GM12878 (cell line): ENCODE measurements around the gene ENGASE. TPM values are rescaled to one million over a fixed set of nuclear protein-coding genes. Genes with fewer than 3 reads are reported as not detected.

Experiments
- ATAC-seq: fragments of 200-7000 bp; cut with Tn5 transposase; 3 replicates; pipeline ENCODE4 v1.9.1; 2020; ENCODE audit warnings: mild to moderate bottlenecking, moderate library complexity
- BruUV-seq: library from RNA; stranded (reverse); fragments of 400-500 nt; replicated peaks from 2 replicates; lab custom pipeline; 2021; lab: Mats Ljungman, UMichigan
- CTCF ChIA-PET: fragments of 300-600 bp; sonication (Branson Sonifier 250); formaldehyde crosslinking; extraction: SDS; loops from one replicate; lab custom pipeline; 2021; ENCODE audit warnings: inconsistent platforms; lab: Yijun Ruan, JAX
- POLR2A ChIA-PET: fragments of 350-600 bp; formaldehyde crosslinking; extraction: SDS; loops from one replicate; lab custom pipeline; 2021; ENCODE audit warnings: inconsistent platforms; lab: Charles Lee
- RAD21 ChIA-PET: fragments of 300-600 bp; sonication (Branson Sonifier 250); formaldehyde crosslinking; loops from one replicate; lab custom pipeline; 2023; ENCODE audit warnings: antibody characterized with exemption; ENCODE audit not compliant: unreplicated experiment; lab: Charles Lee
- SMC1A ChIA-PET: fragments of 300-600 bp; sonication (Branson Sonifier 250); formaldehyde crosslinking; loops from one replicate; lab custom pipeline; 2023; ENCODE audit not compliant: unreplicated experiment, uncharacterized antibody; lab: Charles Lee
- DNase-seq: peaks from one replicate; pipeline ENCODE4 v3.0.0-alpha.2; 2011; ENCODE audit warnings: low read depth, low spot score
- FAIRE-seq: peaks from 3 replicates; lab custom pipeline; 2011; peaks lifted over from hg19 to GRCh38; lab: Jason Lieb, UNC
- H2AFZ ChIP-seq: 2 replicates; pipeline ENCODE4 v1.6.0; 2011; ENCODE audit warnings: low read depth, low read length, control low read depth; ENCODE audit not compliant: control insufficient read depth
- H3K27ac ChIP-seq: 2 replicates; pipeline ENCODE4 v1.5.1; 2011; ENCODE audit warnings: control low read depth; ENCODE audit not compliant: control insufficient read depth, insufficient read depth
- H3K27me3 ChIP-seq, 2 experiments: replicated peaks in 1 of 2; 2 replicates each; pipeline versions ENCODE4 v1.6.0 to v1.6.1; 2011; ENCODE audit warnings: low read length in 1 of 2; ENCODE audit not compliant: control insufficient read depth in 2 of 2, insufficient read depth in 2 of 2
- H3K36me3 ChIP-seq, 2 experiments: 2 replicates each; pipeline ENCODE4 v1.5.1; 2011; ENCODE audit warnings: low read length in 1 of 2; ENCODE audit not compliant: control insufficient read depth in 2 of 2, insufficient read depth in 2 of 2
- H3K4me1 ChIP-seq: 2 replicates; pipeline ENCODE4 v1.6.1; 2011; ENCODE audit warnings: mild to moderate bottlenecking, low read length, moderate library complexity, mixed read lengths; ENCODE audit not compliant: control insufficient read depth, insufficient read depth
- H3K4me2 ChIP-seq: 2 replicates; pipeline ENCODE4 v1.6.0; 2011; ENCODE audit warnings: control low read depth; ENCODE audit not compliant: control insufficient read depth, insufficient read depth
- H3K4me3 ChIP-seq: fragments of 200-600 bp; sonication (generic); 2 replicates; pipeline ENCODE4 v1.5.1; 2016
- H3K79me2 ChIP-seq: 2 replicates; pipeline ENCODE4 v1.6.0; 2011; ENCODE audit warnings: low read length; ENCODE audit not compliant: control insufficient read depth, insufficient read depth
- H3K9ac ChIP-seq: 2 replicates; pipeline ENCODE4 v1.8.0; 2011; ENCODE audit warnings: low read length, control low read depth, mixed read lengths; ENCODE audit not compliant: control insufficient read depth, insufficient read depth
- H3K9me3 ChIP-seq: replicated peaks from 3 replicates; pipeline ENCODE4 v1.5.1; 2011; ENCODE audit warnings: mild to moderate bottlenecking, low read length; ENCODE audit not compliant: control insufficient read depth, insufficient read depth
- H4K20me1 ChIP-seq: 2 replicates; pipeline ENCODE4 v1.6.0; 2011; ENCODE audit not compliant: control insufficient read depth, insufficient read depth
- ASH2L ChIP-seq: fragments of 300-600, 200-600 bp; sonication (generic); IDR thresholded peaks from 2 replicates; pipeline ENCODE4 v1.6.1; 2017; ENCODE audit warnings: low read depth, mild to moderate bottlenecking, borderline replicate concordance
- CREB1 ChIP-seq: IDR thresholded peaks from 2 replicates; pipeline ENCODE4 v1.6.1; 2012; ENCODE audit warnings: low read depth, mild to moderate bottlenecking, inconsistent platforms
- CREM ChIP-seq: IDR thresholded peaks from 2 replicates; pipeline ENCODE4 v1.6.1; 2014; ENCODE audit warnings: antibody characterized with exemption, low read depth
- SIX5 ChIP-seq: IDR thresholded peaks from 2 replicates; pipeline ENCODE4 v1.6.1; 2011; ENCODE audit warnings: mild to moderate bottlenecking, low read depth, low read length, moderate library complexity; ENCODE audit not compliant: severe bottlenecking
- ZZZ3 ChIP-seq: IDR thresholded peaks from 2 replicates; pipeline ENCODE4 v1.6.1; 2011; ENCODE audit warnings: low read depth; ENCODE audit not compliant: control insufficient read depth, insufficient read length
- WGBS: methylation state at CpG from one replicate; pipeline ENCODE4 v1.1.6; 2016; ENCODE audit warnings: low lambda C conversion rate; ENCODE audit not compliant: insufficient replicate concordance, insufficient coverage; ENCODE audit errors: missing lambda C conversion rate; 5-methylcytosine and 5-hydroxymethylcytosine counted together
- in situ Hi-C: fragments of 300-500 bp; cut with MboI; formaldehyde crosslinking; loops from 9 replicates; pipeline ENCODE4 v1.14.3; 2018; ENCODE audit warnings: mixed read lengths
- intact Hi-C: fragments of 100-400 bp; cut with micrococcal nuclease; formaldehyde crosslinking; loops from one replicate; pipeline ENCODE4 v1.14.2; 2022; ENCODE audit not compliant: unreplicated experiment
- polyA plus RNA-seq, 11 experiments: library from polyadenylated mRNA; depleted of rRNA in 4 of 11; unstranded in 6 of 11; stranded (reverse) in 5 of 11; fragments of >200 nt; fragmentation: Nextera tagmentation in 4 of 11; fragmentation: Illumina TruSeq in 1 of 11; extraction: Ambion mirVana in 4 of 11; extraction: Trizol in 1 of 11; gene quantifications; 1 replicate in 1 of 11; 2 replicates in 10 of 11; pipeline versions ENCODE4 v1.2.1 to v1.2.3, GENCODE V29; 2011 to 2016; ENCODE audit warnings: inconsistent platforms in 2 of 11, missing spikeins in 2 of 11, low read depth in 1 of 11
- total RNA-seq, 4 experiments: library from RNA; depleted of rRNA in 3 of 4; stranded (reverse); fragments of >200 nt in 3 of 4; fragmentation: Illumina TruSeq in 1 of 4; extraction: Trizol in 1 of 4; gene quantifications; 2 replicates each; pipeline versions ENCODE4 v1.2.1 to v1.2.3, GENCODE V29; 2013 to 2021
- TF ChIP-seq, protein P1 (sequence below): IDR thresholded peaks from 2 replicates; pipeline ENCODE4 v1.6.1; 2011; ENCODE audit warnings: borderline replicate concordance, low read depth, mild to moderate bottlenecking, moderate library complexity, low read length; ENCODE audit not compliant: insufficient read depth, poor library complexity, severe bottlenecking
- TF ChIP-seq, protein P2 (sequence below): IDR thresholded peaks from 2 replicates; pipeline ENCODE4 v1.6.1; 2012; ENCODE audit warnings: low read length, inconsistent platforms

The ENGASE gene
- total and polyA plus RNA-seq, 10 of the 15 experiments (the other 5 are each of a cell fraction or from before 2014, with no cell fraction given), result 0.18 to 28.9 (median 10.5) TPM

DNA sequence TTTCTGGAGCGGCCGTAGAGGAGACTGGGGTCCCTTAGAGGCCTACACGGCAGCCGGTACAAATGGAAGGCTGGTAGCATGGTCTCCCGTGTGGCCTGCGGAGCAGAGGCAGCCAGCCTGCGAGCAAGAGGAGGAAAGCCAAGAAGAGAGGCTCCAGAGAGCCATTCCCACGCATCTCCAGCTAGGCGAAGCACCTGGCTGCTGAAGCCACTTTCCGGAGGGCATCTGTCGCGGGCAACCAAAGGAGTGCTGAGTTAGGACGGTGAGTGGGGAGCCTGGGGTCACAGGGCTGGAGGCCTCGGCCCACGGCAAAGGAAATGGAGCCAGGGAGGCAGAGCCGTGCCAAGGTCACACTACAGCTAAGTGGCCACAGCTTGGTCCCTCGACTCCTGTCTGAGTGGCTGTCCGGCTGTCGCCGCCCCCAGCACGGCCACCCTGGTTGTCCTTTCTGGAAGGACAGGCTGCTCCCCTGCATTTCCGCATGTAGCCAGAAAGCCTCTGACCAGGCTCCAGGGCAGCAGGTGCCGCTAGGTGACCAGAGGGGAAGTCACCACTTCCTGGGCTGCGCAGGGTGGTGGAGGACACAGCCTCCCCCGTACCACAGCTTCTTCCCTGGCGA, 33.7 kb downstream of the ENGASE start:
- 40% methylated on average over 25 of the region's 26 CpGs for WGBS
- no peaks in the 10 kb centered on the region for H3K9me3 ChIP-seq
- TF ChIP-seq ZZZ3 (no peak), CREB1 (no peak), CREM (no peak), ASH2L (no peak), SIX5 (no peak)
- TF ChIP-seq, protein P1, sequence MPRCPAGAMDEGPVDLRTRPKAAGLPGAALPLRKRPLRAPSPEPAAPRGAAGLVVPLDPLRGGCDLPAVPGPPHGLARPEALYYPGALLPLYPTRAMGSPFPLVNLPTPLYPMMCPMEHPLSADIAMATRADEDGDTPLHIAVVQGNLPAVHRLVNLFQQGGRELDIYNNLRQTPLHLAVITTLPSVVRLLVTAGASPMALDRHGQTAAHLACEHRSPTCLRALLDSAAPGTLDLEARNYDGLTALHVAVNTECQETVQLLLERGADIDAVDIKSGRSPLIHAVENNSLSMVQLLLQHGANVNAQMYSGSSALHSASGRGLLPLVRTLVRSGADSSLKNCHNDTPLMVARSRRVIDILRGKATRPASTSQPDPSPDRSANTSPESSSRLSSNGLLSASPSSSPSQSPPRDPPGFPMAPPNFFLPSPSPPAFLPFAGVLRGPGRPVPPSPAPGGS, result no peak
- TF ChIP-seq, protein P2, sequence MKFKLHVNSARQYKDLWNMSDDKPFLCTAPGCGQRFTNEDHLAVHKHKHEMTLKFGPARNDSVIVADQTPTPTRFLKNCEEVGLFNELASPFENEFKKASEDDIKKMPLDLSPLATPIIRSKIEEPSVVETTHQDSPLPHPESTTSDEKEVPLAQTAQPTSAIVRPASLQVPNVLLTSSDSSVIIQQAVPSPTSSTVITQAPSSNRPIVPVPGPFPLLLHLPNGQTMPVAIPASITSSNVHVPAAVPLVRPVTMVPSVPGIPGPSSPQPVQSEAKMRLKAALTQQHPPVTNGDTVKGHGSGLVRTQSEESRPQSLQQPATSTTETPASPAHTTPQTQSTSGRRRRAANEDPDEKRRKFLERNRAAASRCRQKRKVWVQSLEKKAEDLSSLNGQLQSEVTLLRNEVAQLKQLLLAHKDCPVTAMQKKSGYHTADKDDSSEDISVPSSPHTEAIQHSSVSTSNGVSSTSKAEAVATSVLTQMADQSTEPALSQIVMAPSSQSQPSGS, result no peak
- intact Hi-C loops, result no loop called here
- ATAC-seq, result no peak
- no peak overlapping the region for H3K27ac ChIP-seq
- no peak overlapping the region for H3K9ac ChIP-seq
- H3K4me1 ChIP-seq, result no peaks in the 10 kb centered on the region
- ChIA-PET CTCF (interaction anchor here (1.0 to 1.3 kb wide), 2 partner anchors 20 to 285 kb away, joined by 3 read pairs; no protein-coding TSS in a partner anchor), RAD21 (no interaction called here), SMC1A (no interaction called here), POLR2A (no interaction called here)
- DNase-seq, result no peak
- no peak overlapping the region for H2AFZ ChIP-seq
- H3K27me3 ChIP-seq, result no peaks in the 10 kb centered on the region; a peak in 2 of 4 replicates
- no peak overlapping the region for H3K4me2 ChIP-seq
- no peaks in the 10 kb centered on the region for H3K79me2 ChIP-seq
- in situ Hi-C loops, result no loop called here
- H4K20me1 ChIP-seq, result no peaks in the 10 kb centered on the region
- FAIRE-seq, result no peak
- BruUV-seq, result no TSS peak
- H3K36me3 ChIP-seq, result no peaks in the 10 kb centered on the region
- no peak overlapping the region for H3K4me3 ChIP-seq
